H1 (cell line): Measurements from ENCODE around the gene CHRDL2.

Experiments
- BACH1 ChIP-seq: IDR thresholded peaks from 2 replicates; pipeline ENCODE4 v1.6.1; 2012; ENCODE audit warnings: low read length, improper control_type of control experiment
- FOSL1 ChIP-seq: IDR thresholded peaks from 2 replicates; pipeline ENCODE4 v1.6.1; 2011; ENCODE audit warnings: mild to moderate bottlenecking, low read depth, low read length, moderate library complexity; ENCODE audit not compliant: insufficient read depth
- POLR2AphosphoS5 ChIP-seq: IDR thresholded peaks from 2 replicates; pipeline ENCODE4 v1.6.1; 2011; ENCODE audit warnings: low read depth, low read length
- TF ChIP-seq, protein P1 (sequence below), 3 experiments: IDR thresholded peaks; 1 replicate in 2 of 3; 2 replicates in 1 of 3; pipeline versions ENCODE4 v1.5.1 to v1.6.1; 2011; ENCODE audit warnings: low read length in 3 of 3, mild to moderate bottlenecking in 3 of 3, inconsistent platforms in 2 of 3, low read depth in 1 of 3, moderate library complexity in 1 of 3; ENCODE audit not compliant: insufficient read depth in 1 of 3; ENCODE audit errors: control extremely low read depth in 1 of 3

DNA sequence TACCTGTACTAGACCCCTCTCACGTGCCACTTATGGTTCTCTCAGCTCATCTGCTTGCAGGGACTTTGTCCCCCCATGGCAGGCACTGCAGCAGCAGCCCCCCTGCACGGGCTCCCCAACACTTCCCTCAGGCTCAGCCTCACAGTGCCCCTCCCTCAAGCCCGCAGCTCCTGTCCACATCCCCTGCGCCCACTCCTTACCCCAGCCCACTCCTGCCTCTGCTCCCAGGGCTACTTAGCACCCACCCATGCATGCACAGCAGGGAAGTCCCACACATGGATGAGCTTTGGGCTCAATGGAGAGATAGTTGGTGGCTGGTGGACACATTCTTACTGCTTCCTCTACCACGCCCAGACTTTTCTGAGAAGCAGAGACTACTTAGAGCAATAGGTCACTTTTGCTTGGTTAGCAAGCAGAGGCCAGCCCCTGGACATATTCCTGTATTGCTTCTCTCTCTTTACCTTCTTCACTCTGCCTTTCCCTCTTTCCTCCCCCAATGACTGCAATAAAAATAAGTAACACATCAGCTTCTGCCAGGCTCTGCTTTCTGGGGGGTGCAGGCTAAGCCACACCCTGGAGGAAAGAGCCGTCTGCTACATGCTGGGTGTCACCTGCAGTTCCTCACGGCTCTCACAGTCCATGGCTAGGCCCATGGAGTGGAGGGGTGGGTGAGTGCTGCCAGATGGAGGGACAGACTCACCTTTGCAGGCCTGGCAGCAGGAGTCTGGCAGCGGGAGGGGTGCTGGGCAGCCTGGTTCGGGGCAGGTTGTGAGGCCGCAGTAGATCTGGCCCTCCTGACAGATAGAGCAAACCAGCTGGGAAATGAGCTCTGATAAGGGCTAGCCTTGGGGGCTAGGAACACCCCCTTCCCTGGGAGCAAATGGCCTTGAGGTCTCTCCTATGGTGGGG is 23.4 kb downstream of the CHRDL2 start:
- TF ChIP-seq, protein P1, sequence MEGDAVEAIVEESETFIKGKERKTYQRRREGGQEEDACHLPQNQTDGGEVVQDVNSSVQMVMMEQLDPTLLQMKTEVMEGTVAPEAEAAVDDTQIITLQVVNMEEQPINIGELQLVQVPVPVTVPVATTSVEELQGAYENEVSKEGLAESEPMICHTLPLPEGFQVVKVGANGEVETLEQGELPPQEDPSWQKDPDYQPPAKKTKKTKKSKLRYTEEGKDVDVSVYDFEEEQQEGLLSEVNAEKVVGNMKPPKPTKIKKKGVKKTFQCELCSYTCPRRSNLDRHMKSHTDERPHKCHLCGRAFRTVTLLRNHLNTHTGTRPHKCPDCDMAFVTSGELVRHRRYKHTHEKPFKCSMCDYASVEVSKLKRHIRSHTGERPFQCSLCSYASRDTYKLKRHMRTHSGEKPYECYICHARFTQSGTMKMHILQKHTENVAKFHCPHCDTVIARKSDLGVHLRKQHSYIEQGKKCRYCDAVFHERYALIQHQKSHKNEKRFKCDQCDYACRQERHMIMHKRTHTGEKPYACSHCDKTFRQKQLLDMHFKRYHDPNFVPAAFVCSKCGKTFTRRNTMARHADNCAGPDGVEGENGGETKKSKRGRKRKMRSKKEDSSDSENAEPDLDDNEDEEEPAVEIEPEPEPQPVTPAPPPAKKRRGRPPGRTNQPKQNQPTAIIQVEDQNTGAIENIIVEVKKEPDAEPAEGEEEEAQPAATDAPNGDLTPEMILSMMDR (IDR thresholded peaks at IDR 0.05; ENCODE audit: control extremely low read depth in 1 of 3, insufficient read depth in 1 of 3, low read depth in 1 of 3, low read length in 3 of 3), result no peak
- TF ChIP-seq FOSL1 (no peak), BACH1 (no peak), POLR2AphosphoS5 (no peak)
